ENCODE results near the gene CNNM3.
A peak's percentile ranks its signal among the peaks of the same experiment; 100 is the strongest.

Gene CNNM3

GRCh38 chr2:96772903-96773671 lies 43.0 kb upstream of the CNNM3 start:
- Histone ChIP-seq H4K20me1 (ENCODE audit: insufficient read depth, low read length) (no peaks in the 10 kb centered on the region), H3K27me3 (ENCODE audit: low read depth, low read length) (no peaks in the 10 kb centered on the region), H3K9ac (ENCODE audit: low read length) (no peak overlapping the region), H3K4me3 (ENCODE audit: low read length) (peak overlapping the region; percentile 47), H2AFZ (ENCODE audit: low read depth, low read length) (no peak overlapping the region), H3K4me1 (ENCODE audit: low read length) (peaks cover 25% of the 10 kb centered on the region), H3K27ac (ENCODE audit: low read length) (peak overlapping the region; percentile 26), H3K9me3 (ENCODE audit: insufficient read depth, low read length) (no peaks in the 10 kb centered on the region), H3K79me2 (ENCODE audit: low read length) (no peaks in the 10 kb centered on the region), H3K36me3 (replicated peaks; ENCODE audit: low read depth, low read length) (no peaks in the 10 kb centered on the region), H3K4me2 (ENCODE audit: low read length) (peak overlapping the region; percentile 77)
- no peak for TF ChIP-seq CTCF (IDR thresholded peaks at IDR 0.05; ENCODE audit: low read depth, low read length)
- TF ChIP-seq EZH2phosphoT487 (IDR thresholded peaks at IDR 0.05; ENCODE audit: low read depth): no peak

- Histone ChIP-seq H3K4me3 (ENCODE audit: low read length) (peak overlapping the region; percentile 69), H3K27ac (ENCODE audit: low read length) (no peak overlapping the region; the same call in 1 of the 2 replicates), H2AFZ (ENCODE audit: low read depth, low read length) (peak overlapping the region; percentile 50; the same call in 1 of the 2 replicates)
These were observed 42.1 kb upstream of the CNNM3 start for GRCh38 chr2:96773922-96774321.

GRCh38 chr2:96775160-96775559 lies 40.9 kb upstream of the CNNM3 start:
- Histone ChIP-seq H4K20me1 (ENCODE audit: insufficient read depth, low read length) (no peaks in the 10 kb centered on the region), H3K27me3 (ENCODE audit: low read depth, low read length) (no peaks in the 10 kb centered on the region), H3K4me1 (ENCODE audit: low read length) (peaks cover 18% of the 10 kb centered on the region), H2AFZ (ENCODE audit: low read depth, low read length) (no peak overlapping the region), H3K36me3 (replicated peaks; ENCODE audit: low read depth, low read length) (no peaks in the 10 kb centered on the region), H3K4me3 (ENCODE audit: low read length) (no peak overlapping the region), H3K9me3 (ENCODE audit: insufficient read depth, low read length) (no peaks in the 10 kb centered on the region), H3K9ac (ENCODE audit: low read length) (no peak overlapping the region), H3K79me2 (ENCODE audit: low read length) (no peaks in the 10 kb centered on the region), H3K4me2 (ENCODE audit: low read length) (no peak overlapping the region), H3K27ac (ENCODE audit: low read length) (no peak overlapping the region)
- TF ChIP-seq EZH2phosphoT487 (IDR thresholded peaks at IDR 0.05; ENCODE audit: low read depth): no peak
- no peak for TF ChIP-seq CTCF (IDR thresholded peaks at IDR 0.05; ENCODE audit: low read depth, low read length)

More at GRCh38 chr2:96773922-96774321, 42.1 kb upstream of the CNNM3 start:
- Histone ChIP-seq H3K79me2 (ENCODE audit: low read length) (no peaks in the 10 kb centered on the region), H3K4me1 (ENCODE audit: low read length) (peaks cover 18% of the 10 kb centered on the region), H3K9me3 (ENCODE audit: insufficient read depth, low read length) (no peaks in the 10 kb centered on the region), H3K4me2 (ENCODE audit: low read length) (peak overlapping the region; percentile 68), H4K20me1 (ENCODE audit: insufficient read depth, low read length) (no peaks in the 10 kb centered on the region), H3K9ac (ENCODE audit: low read length) (peak overlapping the region; percentile 27; the same call in 1 of the 2 replicates), H3K36me3 (replicated peaks; ENCODE audit: low read depth, low read length) (no peaks in the 10 kb centered on the region), H3K27me3 (ENCODE audit: low read depth, low read length) (no peaks in the 10 kb centered on the region)
- no peak for TF ChIP-seq CTCF (IDR thresholded peaks at IDR 0.05; ENCODE audit: low read depth, low read length)
- no peak for TF ChIP-seq EZH2phosphoT487 (IDR thresholded peaks at IDR 0.05; ENCODE audit: low read depth)

GRCh38 chr2:96783388-96783787 lies 32.7 kb upstream of the CNNM3 start:
- Histone ChIP-seq H3K27me3 (ENCODE audit: low read depth, low read length) (no peaks in the 10 kb centered on the region), H3K4me3 (ENCODE audit: low read length) (no peak overlapping the region), H3K9ac (ENCODE audit: low read length) (no peak overlapping the region), H3K9me3 (ENCODE audit: insufficient read depth, low read length) (no peaks in the 10 kb centered on the region), H3K4me2 (ENCODE audit: low read length) (no peak overlapping the region), H3K36me3 (replicated peaks; ENCODE audit: low read depth, low read length) (no peaks in the 10 kb centered on the region), H3K79me2 (ENCODE audit: low read length) (no peaks in the 10 kb centered on the region), H4K20me1 (ENCODE audit: insufficient read depth, low read length) (no peaks in the 10 kb centered on the region), H2AFZ (ENCODE audit: low read depth, low read length) (no peak overlapping the region), H3K4me1 (ENCODE audit: low read length) (no peaks in the 10 kb centered on the region), H3K27ac (ENCODE audit: low read length) (no peak overlapping the region)
- TF ChIP-seq CTCF (IDR thresholded peaks at IDR 0.05; ENCODE audit: low read depth, low read length) (no peak), EZH2phosphoT487 (IDR thresholded peaks at IDR 0.05; ENCODE audit: low read depth) (no peak)
